Breast epithelium (tissue), 4 donors: ENCODE data around the gene HOXA2. TPM values are rescaled to one million over a fixed set of nuclear protein-coding genes. Genes with fewer than 3 reads are reported as not detected.
A peak's percentile ranks its signal among the peaks of the same experiment; 100 is the strongest.

Experiments
- DNase-seq, 2 donors: peaks; one replicate each; pipeline ENCODE4 v3.0.0-alpha.2; 2019; ENCODE audit warnings: low spot score in 2 of 2
- H3K27ac ChIP-seq, 2 donors: fragments of 200-600 bp; sonication (generic) in 1 of 2; one replicate each; pipeline ENCODE4 v1.5.1; 2016 to 2019; ENCODE audit warnings: mild to moderate bottlenecking in 1 of 2
- H3K27me3 ChIP-seq, 2 donors: fragments of 200-600 bp; sonication (generic) in 1 of 2; one replicate each; pipeline versions ENCODE4 v1.5.1 to v1.6.0; 2017 to 2019; ENCODE audit warnings: control low read depth in 1 of 2, mild to moderate bottlenecking in 1 of 2
- H3K36me3 ChIP-seq: fragments of 200-600 bp; one replicate; pipeline ENCODE4 v1.5.1; 2019
- H3K4me1 ChIP-seq, 2 donors: fragments of 200-600 bp; sonication (generic); one replicate each; pipeline ENCODE4 v1.5.1; 2016 to 2019; ENCODE audit warnings: control low read depth in 1 of 2
- H3K4me3 ChIP-seq, 3 donors: fragments of 200-600 bp; sonication (generic); 1 replicate in 2 of 3; 2 replicates in 1 of 3; pipeline ENCODE4 v1.5.1; 2016 to 2019; ENCODE audit warnings: mild to moderate bottlenecking in 3 of 3, moderate library complexity in 2 of 3
- H3K9me3 ChIP-seq, 2 donors: fragments of 200-600 bp; sonication (generic) in 1 of 2; one replicate each; pipeline ENCODE4 v1.5.1; 2016 to 2019; ENCODE audit warnings: control low read depth in 1 of 2
- CTCF ChIP-seq, 3 donors: fragments of 450-650 bp; IDR thresholded peaks; one replicate each; pipeline ENCODE4 v1.5.1; 2016 to 2017; ENCODE audit warnings: antibody characterized with exemption in 3 of 3, mild to moderate bottlenecking in 3 of 3, moderate library complexity in 3 of 3
- POLR2A ChIP-seq: fragments of 450-650 bp; IDR thresholded peaks from one replicate; pipeline ENCODE4 v1.6.1; 2016; ENCODE audit warnings: antibody characterized with exemption, mild to moderate bottlenecking, moderate library complexity
- POLR2AphosphoS5 ChIP-seq, 3 donors: sonication (generic); formaldehyde crosslinking; IDR thresholded peaks; one replicate each; pipeline ENCODE4 v1.6.1; 2017; ENCODE audit warnings: antibody characterized with exemption in 3 of 3
- intact Hi-C: fragments of 100-400 bp; cut with DNase I; formaldehyde crosslinking; loops from one replicate; pipeline ENCODE4 v1.15.1; 2023; ENCODE audit warnings: low total_unique reads
- total RNA-seq, 3 donors: library from RNA; depleted of rRNA; stranded (reverse); fragments of >200 nt; gene quantifications; one replicate each; pipeline ENCODE4 v1.1.0, GENCODE V29; 2016

Gene HOXA2
- total RNA-seq, 3 donors from 2014 or later, result 0.80 to 5.4 (median 1.3) TPM

- no peak for DNase-seq
- H3K27me3 ChIP-seq, result peaks cover 3 to 13% of the 10 kb centered on the region in 2 donors
- H3K4me1 ChIP-seq, result no peaks in the 10 kb centered on the region
- H3K9me3 ChIP-seq, result no peaks in the 10 kb centered on the region
- intact Hi-C loops, result no loop called here
- TF ChIP-seq POLR2AphosphoS5 (IDR thresholded peaks at IDR 0.05), result no peak
- no peaks in the 10 kb centered on the region for H3K36me3 ChIP-seq
- H3K27ac ChIP-seq, result no peak overlapping the region
- no peak overlapping the region for H3K4me3 ChIP-seq
These were observed 11.4 kb downstream of the HOXA2 start for GRCh38 chr7:27091105-27091504.

DNA sequence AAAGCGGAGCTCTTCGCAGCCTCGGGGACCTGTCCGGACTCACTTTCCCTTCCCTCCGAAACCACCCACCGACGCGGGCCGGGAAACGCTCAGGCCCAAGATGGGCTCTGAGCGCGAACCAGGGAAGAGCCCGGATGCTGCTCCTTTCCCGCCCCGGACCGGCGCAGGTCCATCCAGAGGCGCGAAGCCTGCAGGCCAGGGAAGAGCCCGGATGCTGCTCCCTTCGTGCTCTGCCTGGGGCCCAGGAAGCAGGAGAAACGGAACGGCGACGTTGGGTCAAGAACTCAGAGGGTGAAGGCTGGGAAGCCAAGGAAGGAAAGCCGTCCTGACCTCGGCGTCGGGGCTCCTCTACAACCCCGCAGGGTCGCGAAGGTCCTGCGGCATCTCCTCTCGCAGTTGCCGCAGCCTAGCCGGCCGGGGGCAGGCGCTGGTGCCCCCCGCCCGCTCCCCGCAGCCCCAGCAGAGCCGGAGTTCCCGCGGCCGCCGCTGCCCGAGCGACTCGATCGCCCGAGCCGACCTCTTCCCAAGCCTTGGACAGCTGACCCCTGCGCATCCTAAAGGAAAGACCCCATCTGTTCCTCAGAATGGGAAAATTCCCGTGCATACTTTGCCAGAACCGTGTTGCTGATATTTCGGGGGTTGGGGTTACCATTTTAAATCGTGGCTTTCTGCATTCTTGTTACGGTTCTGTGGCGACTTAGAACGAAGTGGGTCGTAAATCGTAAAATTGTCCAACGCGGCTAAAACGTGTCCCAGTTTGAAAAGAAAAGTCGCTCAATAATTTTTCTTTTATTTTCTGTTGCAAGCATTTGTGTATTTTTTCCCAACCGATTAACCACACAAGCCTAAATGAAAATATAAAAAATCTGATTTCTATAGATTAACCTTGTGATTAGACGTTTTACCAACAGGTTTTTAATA is 14.2 kb downstream of the HOXA2 start:
- no peak for DNase-seq
- intact Hi-C loops, result no loop called here
- Histone ChIP-seq H3K4me1 (no peaks in the 10 kb centered on the region), H3K27ac (no peak overlapping the region), H3K9me3 (no peaks in the 10 kb centered on the region), H3K36me3 (no peaks in the 10 kb centered on the region), H3K4me3 (peak overlapping the region in 1 of 3 donors; percentile 37), H3K27me3 (peaks cover 3 to 13% of the 10 kb centered on the region in 2 donors)
- TF ChIP-seq POLR2A (no peak), POLR2AphosphoS5 (IDR thresholded peaks at IDR 0.05) (no peak), CTCF (IDR thresholded peaks at IDR 0.05) (no peak)

DNA sequence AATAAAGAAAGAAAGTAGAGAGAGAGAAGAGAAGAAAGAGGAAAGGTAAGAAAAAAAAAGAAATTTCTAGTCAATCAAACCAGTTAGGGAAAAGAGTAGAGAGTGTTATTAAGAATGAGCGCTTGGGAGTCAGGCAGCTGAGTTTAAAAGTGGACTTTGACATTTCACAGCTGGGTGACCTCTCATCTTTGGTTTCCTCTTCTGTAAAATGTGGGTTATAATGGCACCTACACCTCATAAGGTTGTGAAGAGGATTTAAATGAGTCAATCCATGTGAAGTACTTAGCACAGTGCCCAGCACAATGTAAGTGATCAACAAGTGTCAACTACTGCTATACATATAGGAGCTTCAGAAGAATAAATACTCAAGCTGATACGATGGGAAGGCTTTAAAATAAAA is 18.8 kb downstream of the HOXA2 start:
- Histone ChIP-seq H3K27ac (no peak overlapping the region), H3K36me3 (no peaks in the 10 kb centered on the region), H3K4me1 (no peaks in the 10 kb centered on the region), H3K9me3 (no peaks in the 10 kb centered on the region), H3K4me3 (no peak overlapping the region), H3K27me3 (peaks cover 3 to 13% of the 10 kb centered on the region in 2 donors)
- DNase-seq, result no peak
- no peak for TF ChIP-seq POLR2AphosphoS5 (IDR thresholded peaks at IDR 0.05)
- TF ChIP-seq POLR2A, result no peak
- no peak for TF ChIP-seq CTCF (IDR thresholded peaks at IDR 0.05)
- intact Hi-C loops, result no loop called here

GRCh38 chr7:27082171-27082570 is 20.3 kb downstream of the HOXA2 start:
- Histone ChIP-seq H3K36me3 (no peaks in the 10 kb centered on the region), H3K27me3 (no peaks in the 10 kb centered on the region), H3K4me1 (no peaks in the 10 kb centered on the region), H3K27ac (no peak overlapping the region), H3K4me3 (no peak overlapping the region), H3K9me3 (no peaks in the 10 kb centered on the region)
- intact Hi-C loops, result no loop called here
- no peak for DNase-seq
- TF ChIP-seq CTCF (IDR thresholded peaks at IDR 0.05) (no peak), POLR2AphosphoS5 (IDR thresholded peaks at IDR 0.05) (no peak), POLR2A (no peak)

- TF ChIP-seq POLR2AphosphoS5 (IDR thresholded peaks at IDR 0.05) (no peak), CTCF (IDR thresholded peaks at IDR 0.05) (no peak)
- H3K36me3 ChIP-seq, result no peaks in the 10 kb centered on the region
- no peak for DNase-seq
- H3K9me3 ChIP-seq, result no peaks in the 10 kb centered on the region
- no peak overlapping the region for H3K27ac ChIP-seq
- intact Hi-C loops, result no loop called here
- no peaks in the 10 kb centered on the region for H3K27me3 ChIP-seq
- H3K4me3 ChIP-seq, result no peak overlapping the region
- no peaks in the 10 kb centered on the region for H3K4me1 ChIP-seq
These were observed 21.5 kb downstream of the HOXA2 start for GRCh38 chr7:27080844-27081436.
